NCI-H446 treated with DMSO at 0.1 percent for 48 hours (cell line): ENCODE results near the gene TAF6.
"Not testable (repeated sequence)": the region's sequence is repeated elsewhere in the genome, so short reads cannot be mapped to it uniquely, and the experiment has no call there.

Experiments used
- DNase-seq: peaks from one replicate; lab custom pipeline; 2025; lab: John Stamatoyannopoulos, UW

Gene TAF6

DNA sequence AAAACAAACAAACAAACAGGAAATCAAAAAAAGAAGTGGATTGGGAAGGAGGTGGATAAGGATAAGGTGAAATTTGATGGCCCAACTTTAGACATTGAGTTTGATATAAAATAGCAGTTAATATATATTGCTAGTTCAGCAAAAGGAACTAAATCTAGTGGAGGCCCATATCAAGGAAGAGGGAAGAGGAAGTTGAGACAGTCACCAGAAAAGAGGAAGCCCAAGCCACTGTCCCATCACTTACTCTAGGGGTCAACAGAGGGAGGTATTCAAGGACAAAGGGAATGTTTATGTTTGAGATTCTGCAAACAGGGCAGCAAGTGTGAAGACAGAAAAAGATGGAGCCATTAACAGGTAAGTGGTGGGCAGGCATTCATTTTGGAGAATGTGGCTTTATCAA lies 33.2 kb upstream of the TAF6 start:
- DNase-seq = no peak

DNA sequence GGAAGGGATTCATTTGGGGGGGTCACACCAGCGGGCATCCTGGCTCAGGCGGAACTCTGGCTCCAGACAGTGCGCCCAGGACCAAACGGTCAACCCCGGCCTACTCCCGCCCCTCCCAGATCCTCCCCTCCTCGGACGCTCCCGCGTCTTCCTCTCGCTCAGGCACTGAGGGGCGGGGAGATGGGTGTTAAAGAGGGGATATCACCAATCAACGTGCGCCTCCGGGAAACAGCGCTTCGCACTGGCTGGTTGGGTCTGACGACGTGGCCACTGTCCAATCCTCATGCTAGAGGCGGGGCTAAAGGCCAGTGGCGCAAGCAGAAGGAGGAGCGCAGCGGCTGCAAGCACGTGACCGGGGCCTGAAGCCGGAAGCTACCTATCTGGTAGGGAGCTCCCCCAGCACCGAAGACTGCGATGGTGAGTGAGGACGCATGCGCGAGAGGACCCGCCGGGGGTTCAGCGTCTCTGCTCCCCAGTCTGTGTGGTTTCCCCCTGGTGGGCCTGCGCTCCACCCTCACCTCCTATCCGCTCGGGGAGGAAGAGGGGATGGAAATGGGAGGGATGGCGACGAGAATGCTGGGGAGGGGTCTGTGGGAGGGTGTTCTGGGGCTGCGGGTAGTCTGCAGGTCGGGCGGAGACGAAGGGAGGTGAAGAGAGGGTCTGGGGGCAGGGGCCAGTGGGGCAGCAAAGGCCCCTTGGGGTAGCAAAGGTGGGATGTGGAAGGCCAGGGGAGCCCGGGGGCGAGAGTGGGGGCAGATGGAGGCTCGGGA lies 29.6 kb upstream of the TAF6 start, which contains the start of gene LAMTOR4:
Gene LAMTOR4, plus strand, starts transcription at position 360 of the 770 bp plus-strand sequence. Its CDS starts 55 bp downstream, at position 415.
- peak; percentile 97 for DNase-seq

GRCh38 chr7:100148225-100148558 lies 29.0 kb upstream of the TAF6 start:
- DNase-seq = no peak

- no peak for DNase-seq
These were observed 28.1 kb upstream of the TAF6 start for GRCh38 chr7:100147278-100147677.

DNA sequence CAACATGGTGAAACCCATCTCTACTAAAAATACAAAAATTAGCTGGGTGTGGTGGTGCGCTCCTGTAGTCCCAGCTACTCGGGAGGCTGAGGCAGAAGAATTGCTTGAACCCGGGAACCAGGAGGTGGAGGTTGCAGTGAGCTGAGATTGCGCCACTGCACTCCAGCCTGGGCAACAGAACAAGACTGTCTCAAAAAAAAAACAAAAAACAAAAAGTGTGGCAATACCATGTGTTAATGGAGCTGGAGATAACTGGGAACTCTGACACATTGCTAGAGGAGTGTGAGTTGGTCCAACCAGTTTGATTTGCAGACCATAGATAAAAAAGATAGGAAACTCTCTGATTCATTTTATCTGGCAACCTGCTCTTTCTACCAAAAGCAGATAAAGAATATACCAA lies 27.2 kb upstream of the TAF6 start:
- DNase-seq = not testable (repeated sequence)

GRCh38 chr7:100142461-100142860 lies 23.3 kb upstream of the TAF6 start:
- DNase-seq = no peak

- no peak for DNase-seq
These were observed 22.4 kb upstream of the TAF6 start for GRCh38 chr7:100141555-100141949.

- no peak for DNase-seq
These were observed 18.9 kb upstream of the TAF6 start for GRCh38 chr7:100137851-100138760.

GRCh38 chr7:100132697-100133151 lies 13.6 kb upstream of the TAF6 start:
- peak; percentile 16 for DNase-seq

- DNase-seq = no peak
These were observed 13.0 kb upstream of the TAF6 start for GRCh38 chr7:100132126-100132525.

DNA sequence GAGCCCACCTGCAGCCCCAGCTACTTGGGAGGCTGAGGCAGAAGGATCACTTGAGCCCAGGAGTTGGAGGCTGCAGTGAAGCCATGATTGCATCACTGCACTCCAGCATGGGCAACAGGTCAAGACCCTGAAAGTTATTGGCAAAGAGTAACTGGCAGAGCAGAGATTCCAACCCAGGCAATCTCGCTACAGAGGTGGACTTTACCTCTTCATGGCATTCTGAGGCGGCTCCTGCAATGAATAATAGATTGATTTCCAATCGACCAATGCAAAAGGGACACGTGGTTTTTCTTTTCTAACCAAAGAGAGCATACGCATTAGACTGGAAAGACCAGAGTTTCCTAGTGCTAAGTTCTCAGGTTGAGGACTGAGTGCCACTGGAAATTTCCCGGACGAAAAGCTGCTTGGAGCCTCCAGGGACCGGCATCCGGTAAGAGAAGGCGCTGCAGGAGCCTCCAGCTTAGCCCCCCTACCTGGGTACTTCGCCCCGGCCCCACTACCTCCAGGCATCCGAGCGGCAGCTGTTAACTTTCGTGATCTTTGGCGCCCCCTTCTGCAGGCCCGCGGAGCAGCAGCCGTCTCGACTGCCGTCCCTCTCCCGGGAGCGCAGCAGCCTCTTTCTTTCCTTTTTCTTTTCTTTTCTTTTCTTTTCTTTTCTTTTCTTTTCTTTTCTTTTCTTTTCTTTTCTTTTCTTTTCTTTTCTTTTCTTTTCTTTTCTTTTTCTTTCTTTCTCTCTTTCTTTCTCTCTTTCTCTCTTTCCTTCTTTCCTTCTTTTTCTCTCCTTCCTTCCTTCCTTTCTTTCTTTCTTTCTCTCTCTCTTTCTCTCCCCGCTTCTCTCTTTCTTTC lies 11.7 kb upstream of the TAF6 start:
- no peak for DNase-seq

DNA sequence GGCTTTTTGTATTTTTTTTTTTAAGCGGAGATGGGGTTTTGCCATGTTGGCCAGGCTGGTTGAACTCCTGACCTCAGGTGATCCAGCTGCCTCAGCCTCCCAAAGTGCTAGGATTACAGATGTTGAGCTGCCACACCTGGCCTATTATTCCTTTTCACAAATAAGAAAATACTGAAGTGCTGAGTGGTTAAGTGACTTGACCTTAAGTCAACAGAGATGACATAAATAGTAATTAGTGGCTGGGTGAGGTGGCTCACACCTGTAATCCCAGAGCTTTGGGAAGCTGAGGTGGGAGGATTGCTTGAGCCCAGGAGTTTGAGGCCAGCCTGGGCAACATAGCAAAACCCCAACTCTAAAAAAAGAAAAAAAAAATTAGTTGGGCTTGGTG lies 11.1 kb upstream of the TAF6 start:
- not testable (repeated sequence) for DNase-seq

GRCh38 chr7:100128637-100128963 lies 9.4 kb upstream of the TAF6 start:
- DNase-seq = no peak

GRCh38 chr7:100127866-100128636 lies 8.9 kb upstream of the TAF6 start:
- no peak for DNase-seq

DNA sequence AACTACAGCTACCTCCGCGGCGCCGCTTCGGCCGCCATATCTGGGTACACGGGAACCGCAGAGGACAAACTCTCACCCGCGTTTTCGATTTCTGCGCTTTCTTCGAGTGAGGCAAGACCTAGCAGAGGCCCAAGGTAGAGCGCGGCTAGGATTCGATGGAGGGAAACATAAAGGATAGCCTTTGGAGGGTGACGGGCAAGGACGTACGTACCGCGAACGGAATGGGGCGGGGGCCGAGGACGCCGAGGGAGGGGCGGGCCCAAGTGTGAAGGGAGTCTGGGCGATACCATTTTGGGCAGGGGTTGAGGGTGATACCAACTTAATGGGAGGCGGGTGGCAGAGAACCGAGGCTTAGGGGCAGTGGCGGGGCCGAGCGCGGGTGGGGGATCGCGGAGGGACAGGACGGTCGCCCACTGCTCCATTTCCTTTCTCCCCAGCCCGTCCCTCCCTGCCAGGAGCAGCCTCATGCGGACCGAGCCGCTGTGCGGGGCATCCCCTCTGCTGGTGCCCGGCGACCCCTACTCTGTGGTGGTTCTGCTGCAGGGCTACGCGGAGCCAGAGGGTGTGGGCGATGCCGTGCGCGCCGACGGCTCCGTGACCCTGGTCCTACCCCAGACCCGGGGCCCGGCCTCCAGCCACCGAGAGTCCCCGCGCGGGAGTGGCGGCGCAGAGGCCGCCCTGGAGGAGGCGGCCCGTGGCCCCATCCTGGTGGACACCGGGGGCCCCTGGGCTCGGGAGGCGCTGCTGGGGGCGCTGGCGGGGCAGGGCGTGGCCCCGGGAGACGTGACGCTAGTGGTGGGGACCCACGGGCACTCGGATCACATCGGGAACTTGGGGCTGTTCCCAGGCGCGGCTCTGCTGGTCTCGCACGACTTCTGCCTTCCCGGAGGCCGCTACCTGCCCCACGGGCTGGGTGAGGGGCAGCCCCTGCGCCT lies 8.0 kb upstream of the TAF6 start, which contains the start of gene MBLAC1:
Gene MBLAC1, plus strand, starts transcription at position 37 of the 935 bp plus-strand sequence. Its CDS starts 429 bp downstream, at position 466.
- peak; percentile 67 for DNase-seq

GRCh38 chr7:100126239-100126930 lies 7.2 kb upstream of the TAF6 start:
- no peak for DNase-seq

- no peak for DNase-seq
These were observed 5.4 kb upstream of the TAF6 start for GRCh38 chr7:100124301-100125230.

- no peak for DNase-seq
These were observed 3.4 kb upstream of the TAF6 start for GRCh38 chr7:100122568-100122967.
